ENCODE data around the gene GRID1. TPM values are rescaled to one million over a fixed set of nuclear protein-coding genes. Genes with fewer than 3 reads are reported as not detected.
A peak's percentile ranks its signal among the peaks of the same experiment; 100 is the strongest.

GRID1 gene
- total and polyA plus RNA-seq, 2 donors: 2.4 to 3.9 TPM

- WGBS: 83% methylated on average over 7 of the region's 7 CpGs
These were observed 4.5 kb upstream of the GRID1 start for GRCh38 chr10:86371116-86371515.

GRCh38 chr10:86370006-86370585 lies 3.5 kb upstream of the GRID1 start:
- no peak overlapping the region for H3K4me3 ChIP-seq (ENCODE audit: low read depth, low read length)
- H3K27ac ChIP-seq (ENCODE audit: low read depth): no peak overlapping the region
- no peak for DNase-seq (ENCODE audit: extremely low spot score)
- WGBS: 84% methylated on average over 4 of the region's 4 CpGs
- H3K4me1 ChIP-seq (ENCODE audit: insufficient read depth): no peaks in the 10 kb centered on the region
- no peaks in the 10 kb centered on the region for H3K36me3 ChIP-seq (ENCODE audit: insufficient read depth)

More at GRCh38 chr10:86371116-86371515, 4.5 kb upstream of the GRID1 start:
- Histone ChIP-seq H3K27ac (ENCODE audit: low read depth) (no peak overlapping the region), H3K4me1 (ENCODE audit: insufficient read depth) (no peaks in the 10 kb centered on the region), H3K4me3 (ENCODE audit: low read depth, low read length) (no peak overlapping the region), H3K36me3 (ENCODE audit: insufficient read depth) (no peaks in the 10 kb centered on the region)
- DNase-seq (ENCODE audit: extremely low spot score): no peak

DNA sequence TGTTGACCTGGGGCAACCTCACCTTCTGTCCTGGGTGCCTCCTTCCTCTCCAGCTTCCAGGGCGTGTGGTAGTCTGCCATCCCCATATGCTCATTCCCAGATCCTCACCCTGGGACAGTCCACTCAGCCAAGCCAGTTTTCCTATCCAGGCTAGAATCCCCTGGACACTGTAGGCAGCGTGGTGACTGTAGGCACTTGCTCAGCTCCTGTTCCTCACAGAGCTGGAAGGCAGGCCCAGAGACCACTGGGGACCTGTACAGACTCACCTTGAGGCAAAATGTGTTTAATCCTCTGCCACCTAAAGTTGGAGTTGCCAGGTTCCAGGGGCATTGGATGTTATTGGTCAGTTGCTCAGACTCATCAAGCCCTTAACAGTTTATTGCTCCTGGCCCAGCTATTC lies 2.4 kb upstream of the GRID1 start:
- no peak for DNase-seq (ENCODE audit: extremely low spot score)

DNA sequence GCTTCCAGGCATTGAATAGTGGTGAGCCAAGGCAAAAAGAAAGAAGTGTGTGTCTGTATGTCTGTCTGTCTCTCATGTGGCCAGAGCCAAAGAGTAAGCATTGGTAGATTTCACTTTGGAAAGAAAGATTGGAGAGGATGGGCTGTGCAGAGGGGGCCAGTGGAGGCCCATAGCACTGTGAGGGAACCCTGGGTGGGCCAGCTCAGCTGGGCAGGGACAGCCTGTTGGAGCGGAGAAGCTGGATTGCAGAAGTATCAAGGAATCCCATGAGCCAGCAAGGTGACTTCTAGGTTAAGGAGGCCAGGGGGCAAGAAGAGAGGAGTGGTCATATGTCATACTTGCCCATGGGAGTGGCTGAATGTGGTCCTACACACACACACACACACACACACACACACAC lies 1.5 kb upstream of the GRID1 start:
- WGBS: 86% methylated on average over 1 of the region's 1 CpG
- peaks cover 4% of the 10 kb centered on the region for H3K4me1 ChIP-seq (ENCODE audit: insufficient read depth)
- no peak overlapping the region for H3K27ac ChIP-seq (ENCODE audit: low read depth)
- DNase-seq (ENCODE audit: extremely low spot score): no peak
- no peaks in the 10 kb centered on the region for H3K36me3 ChIP-seq (ENCODE audit: insufficient read depth)
- H3K4me3 ChIP-seq (ENCODE audit: low read depth, low read length): no peak overlapping the region

More for the DNA sequence above, 2.4 kb upstream of the GRID1 start:
- Histone ChIP-seq H3K4me3 (ENCODE audit: low read depth, low read length) (no peak overlapping the region), H3K36me3 (ENCODE audit: insufficient read depth) (no peaks in the 10 kb centered on the region), H3K27ac (ENCODE audit: low read depth) (no peak overlapping the region), H3K4me1 (ENCODE audit: insufficient read depth) (no peaks in the 10 kb centered on the region)
- WGBS: 88% methylated on average over 2 of the region's 2 CpGs

- no peak for DNase-seq (ENCODE audit: extremely low spot score)
- WGBS: 4% methylated on average over 62 of the region's 62 CpGs
- no peaks in the 10 kb centered on the region for H3K36me3 ChIP-seq (ENCODE audit: insufficient read depth)
- no peak overlapping the region for H3K27ac ChIP-seq (ENCODE audit: low read depth)
- peak overlapping the region; percentile 54 for H3K4me3 ChIP-seq (ENCODE audit: low read depth, low read length)
- peaks cover 4% of the 10 kb centered on the region for H3K4me1 ChIP-seq (ENCODE audit: insufficient read depth)
These were observed 757 bp upstream of the GRID1 start for GRCh38 chr10:86367152-86367951.

GRCh38 chr10:86366902-86367151 lies 232 bp upstream of the GRID1 start:
- no peak for DNase-seq (ENCODE audit: extremely low spot score)
- Histone ChIP-seq H3K4me1 (ENCODE audit: insufficient read depth) (peaks cover 4% of the 10 kb centered on the region), H3K4me3 (ENCODE audit: low read depth, low read length) (peak overlapping the region; percentile 54), H3K27ac (ENCODE audit: low read depth) (no peak overlapping the region), H3K36me3 (ENCODE audit: insufficient read depth) (no peaks in the 10 kb centered on the region)
- WGBS: under 1% methylated on average over 38 of the region's 38 CpGs

GRCh38 chr10:86365346-86366032 lies 1.1 kb downstream of the GRID1 start:
- Histone ChIP-seq H3K4me1 (ENCODE audit: insufficient read depth) (peaks cover 4% of the 10 kb centered on the region), H3K4me3 (ENCODE audit: low read depth, low read length) (peak overlapping the region; percentile 54), H3K27ac (ENCODE audit: low read depth) (no peak overlapping the region), H3K36me3 (ENCODE audit: insufficient read depth) (no peaks in the 10 kb centered on the region)
- 2% methylated on average over 47 of the region's 47 CpGs for WGBS
- DNase-seq (ENCODE audit: extremely low spot score): no peak

DNA sequence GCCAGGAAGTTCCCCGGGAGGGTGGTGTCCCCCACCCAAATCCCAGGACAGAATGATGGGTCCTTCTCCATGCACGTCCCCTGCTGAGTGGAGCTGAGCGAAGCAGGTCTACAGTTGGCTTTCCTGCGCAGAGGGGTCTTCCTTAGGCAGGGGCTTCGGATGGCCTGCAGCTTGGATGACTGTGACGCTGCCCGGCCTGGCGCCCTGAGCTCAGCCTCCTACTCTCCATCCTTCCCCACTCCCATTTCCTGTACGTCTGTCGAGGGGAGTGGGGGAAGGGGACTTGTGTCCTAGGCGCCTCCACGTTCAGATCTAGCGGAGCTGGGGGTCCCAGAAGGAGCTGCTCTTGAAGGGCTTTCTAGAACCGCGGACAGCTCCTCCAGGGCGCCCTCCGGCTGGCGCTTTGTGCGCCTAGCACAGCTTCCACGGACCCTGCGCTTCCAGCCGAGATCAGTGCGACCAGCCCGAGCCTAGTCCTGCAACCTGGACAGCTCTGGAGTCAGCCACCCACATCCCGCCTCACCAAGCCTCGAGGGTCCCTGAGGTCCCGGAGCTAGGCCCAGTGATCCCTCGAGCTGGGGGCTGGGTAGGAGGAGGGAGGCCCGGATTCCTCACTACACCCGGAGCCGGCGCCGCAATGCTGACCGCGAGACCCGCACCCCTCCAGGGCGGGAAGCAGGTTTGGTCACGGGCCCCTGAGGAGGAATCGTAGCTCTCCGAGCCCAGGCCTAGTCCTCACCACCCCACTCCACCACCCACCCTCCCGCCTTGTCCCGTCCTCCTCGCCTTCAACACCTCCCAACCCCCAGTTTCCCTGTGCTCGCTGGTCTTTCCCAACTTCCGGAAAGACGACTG lies 1.9 kb downstream of the GRID1 start:
- DNase-seq (ENCODE audit: extremely low spot score): no peak
- H3K36me3 ChIP-seq (ENCODE audit: insufficient read depth): no peaks in the 10 kb centered on the region
- peaks cover 4% of the 10 kb centered on the region for H3K4me1 ChIP-seq (ENCODE audit: insufficient read depth)
- WGBS: 7% methylated on average over 46 of the region's 46 CpGs
- H3K27ac ChIP-seq (ENCODE audit: low read depth): no peak overlapping the region
- H3K4me3 ChIP-seq (ENCODE audit: low read depth, low read length): peak overlapping the region; percentile 10

DNA sequence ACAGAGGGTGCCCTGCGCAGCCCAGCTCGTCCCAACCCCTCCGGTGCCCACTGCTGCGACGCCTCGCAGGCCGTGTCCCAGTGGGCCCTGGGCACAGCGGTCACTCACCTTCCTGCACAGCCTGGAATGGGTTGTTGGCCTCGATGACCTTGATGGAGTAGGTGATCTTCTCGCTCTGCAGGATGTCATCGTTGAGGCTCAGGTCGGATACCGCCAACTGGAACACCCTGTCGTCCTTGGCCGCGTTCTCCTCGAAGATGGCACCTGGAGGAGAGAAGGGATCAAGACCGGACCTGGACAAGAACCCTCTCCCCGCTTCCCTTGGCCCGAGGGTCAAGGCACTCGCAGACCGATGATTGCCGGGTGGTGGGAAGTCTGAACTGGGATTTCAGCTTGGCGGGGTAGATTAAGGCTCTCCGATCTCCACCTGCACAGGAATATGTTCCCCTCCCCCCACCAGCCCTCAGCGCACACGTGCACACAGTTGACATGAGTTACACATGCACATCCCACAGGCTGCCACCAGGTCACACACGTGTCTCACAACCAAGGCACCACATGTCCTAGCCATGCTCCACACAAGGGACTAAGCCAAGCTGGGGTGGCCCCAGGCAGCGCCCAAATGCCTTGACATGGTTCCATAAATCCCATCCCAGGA lies 2.6 kb downstream of the GRID1 start:
- 23% methylated on average over 29 of the region's 29 CpGs for WGBS
- H3K27ac ChIP-seq (ENCODE audit: low read depth): no peak overlapping the region
- H3K4me3 ChIP-seq (ENCODE audit: low read depth, low read length): no peak overlapping the region
- no peaks in the 10 kb centered on the region for H3K36me3 ChIP-seq (ENCODE audit: insufficient read depth)
- DNase-seq (ENCODE audit: extremely low spot score): no peak
- peaks cover 4% of the 10 kb centered on the region for H3K4me1 ChIP-seq (ENCODE audit: insufficient read depth)

GRCh38 chr10:86363184-86363832 lies 3.3 kb downstream of the GRID1 start:
- DNase-seq (ENCODE audit: extremely low spot score): no peak
- peak overlapping the region; percentile 4 for H3K4me3 ChIP-seq (ENCODE audit: low read depth, low read length)
- H3K4me1 ChIP-seq (ENCODE audit: insufficient read depth): peaks cover 4% of the 10 kb centered on the region
- H3K36me3 ChIP-seq (ENCODE audit: insufficient read depth): no peaks in the 10 kb centered on the region
- H3K27ac ChIP-seq (ENCODE audit: low read depth): no peak overlapping the region
- 5% methylated on average over 80 of the region's 80 CpGs for WGBS

DNA sequence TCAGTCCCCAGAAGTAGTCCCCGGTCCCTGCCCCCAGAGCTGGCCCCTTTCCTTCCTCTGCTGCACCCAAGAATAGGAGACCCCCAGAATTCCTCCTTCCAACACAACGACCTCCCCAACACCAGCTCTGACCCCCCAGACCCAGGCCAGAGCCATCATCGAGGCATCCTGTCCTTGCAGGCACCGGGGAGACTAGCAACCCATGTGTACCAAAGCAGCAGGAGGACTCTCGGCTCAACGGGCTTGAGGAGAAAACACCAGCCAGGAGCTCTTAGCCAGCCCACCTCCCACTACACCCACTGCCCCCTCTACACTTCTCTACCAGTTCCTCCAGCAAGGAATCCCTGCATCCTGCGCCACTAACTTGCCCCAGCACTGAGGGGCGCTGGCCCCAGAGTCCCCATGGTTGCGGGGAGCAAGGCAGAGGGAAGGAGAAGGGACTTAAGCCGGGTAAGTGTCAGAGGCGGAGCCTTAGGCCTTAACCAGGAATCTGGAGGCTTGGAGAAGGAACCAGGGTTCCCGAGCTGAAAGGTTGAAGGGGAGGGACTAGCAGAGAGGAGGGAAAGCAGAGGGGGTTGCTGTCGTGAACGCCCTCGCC lies 3.9 kb downstream of the GRID1 start:
- Histone ChIP-seq H3K4me1 (ENCODE audit: insufficient read depth) (peaks cover 4% of the 10 kb centered on the region), H3K36me3 (ENCODE audit: insufficient read depth) (no peaks in the 10 kb centered on the region), H3K27ac (ENCODE audit: low read depth) (no peak overlapping the region), H3K4me3 (ENCODE audit: low read depth, low read length) (no peak overlapping the region)
- DNase-seq (ENCODE audit: extremely low spot score): no peak
- WGBS: 41% methylated on average over 15 of the region's 15 CpGs

DNA sequence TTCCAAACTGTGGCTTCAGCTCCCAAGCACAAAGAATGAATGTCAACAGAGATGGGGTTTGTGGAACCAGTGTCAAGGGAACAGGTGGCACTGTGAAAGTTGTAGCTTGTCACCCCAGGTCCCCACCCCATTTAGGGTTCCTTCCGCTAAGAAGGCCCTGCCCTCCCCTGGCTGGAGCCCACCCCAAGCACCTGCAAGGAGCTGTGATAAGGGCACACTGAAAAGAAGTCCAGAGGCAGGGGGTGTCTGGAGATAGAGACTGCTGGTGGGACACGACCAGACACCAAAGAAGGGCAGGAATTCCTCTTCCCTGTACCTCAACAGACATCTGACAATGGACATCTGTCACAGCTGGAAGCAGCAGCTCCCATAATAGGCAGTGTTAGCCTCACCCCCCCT lies 4.5 kb downstream of the GRID1 start:
- no peak for DNase-seq (ENCODE audit: extremely low spot score)
- no peak overlapping the region for H3K4me3 ChIP-seq (ENCODE audit: low read depth, low read length)
- no peak overlapping the region for H3K27ac ChIP-seq (ENCODE audit: low read depth)
- H3K36me3 ChIP-seq (ENCODE audit: insufficient read depth): no peaks in the 10 kb centered on the region
- 93% methylated on average over 2 of the region's 2 CpGs for WGBS
- peaks cover 4% of the 10 kb centered on the region for H3K4me1 ChIP-seq (ENCODE audit: insufficient read depth)

Measured in urinary bladder (tissue), 4 donors.